Femur (tissue), 1 donor: ENCODE data around the gene FLII.
"Not testable (repeated sequence)": the region's sequence is repeated elsewhere in the genome, so short reads cannot be mapped to it uniquely, and the experiment has no call there.

Experiments
- DNase-seq: peaks from one replicate; pipeline ENCODE4 v3.0.0-alpha.2; 2017

FLII gene

DNA sequence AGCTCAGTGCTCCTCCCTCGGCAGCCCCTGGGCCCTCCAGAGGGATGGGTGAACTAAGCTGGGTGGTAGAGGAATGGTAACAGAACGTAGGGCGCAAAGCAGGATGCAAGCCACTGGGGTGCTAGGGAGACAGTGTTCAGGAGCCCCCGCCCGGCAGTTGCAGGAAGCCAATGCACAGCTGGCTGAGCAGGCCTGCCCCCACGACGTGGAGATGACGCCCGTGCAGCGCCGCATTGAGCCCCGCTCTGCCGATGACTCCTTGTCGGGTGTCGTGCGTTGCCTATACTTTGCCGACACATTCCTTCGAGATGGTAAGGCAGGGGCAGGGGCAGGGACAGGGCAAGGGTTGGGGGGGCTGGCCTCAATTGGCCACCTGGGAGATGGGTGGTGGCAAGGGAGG lies 20.2 kb downstream of the FLII start:
- DNase-seq = no peak

DNA sequence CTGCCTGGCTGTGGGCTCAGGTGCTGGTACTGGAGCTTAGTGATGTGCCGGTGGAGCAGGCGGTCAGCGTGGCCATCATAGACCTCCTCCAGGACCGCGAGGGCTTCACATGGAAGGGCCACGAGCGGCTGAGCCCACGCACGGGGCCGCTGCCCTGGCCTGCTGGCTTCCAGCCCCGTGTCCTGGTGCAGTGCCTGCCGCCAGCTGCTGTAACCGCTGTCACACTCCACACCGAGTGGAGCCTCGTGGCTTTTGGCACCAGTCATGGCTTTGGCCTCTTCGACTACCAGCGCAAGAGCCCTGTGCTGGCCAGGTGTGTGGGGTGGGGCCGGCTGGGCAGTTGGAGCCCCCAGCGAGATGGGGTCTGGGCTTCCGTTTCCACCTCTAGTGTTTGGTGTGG lies 21.1 kb downstream of the FLII start:
- no peak for DNase-seq

DNA sequence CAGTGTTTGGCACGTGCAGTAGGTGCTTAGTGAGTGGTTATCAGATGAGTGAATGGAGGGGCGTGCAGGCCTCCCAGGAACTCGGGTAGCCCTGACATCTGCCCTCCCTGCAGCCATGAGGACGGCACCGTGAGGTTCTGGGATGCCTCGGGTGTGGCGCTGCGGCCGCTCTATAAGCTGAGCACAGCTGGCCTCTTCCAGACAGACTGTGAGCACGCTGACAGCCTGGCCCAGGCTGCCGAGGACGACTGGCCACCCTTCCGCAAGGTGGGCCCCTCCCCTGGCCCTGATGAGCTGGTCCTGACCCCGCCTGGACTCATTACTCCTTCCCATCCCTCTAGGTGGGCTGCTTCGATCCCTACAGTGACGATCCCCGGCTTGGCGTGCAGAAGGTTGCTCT lies 22.0 kb downstream of the FLII start:
- no peak for DNase-seq

DNA sequence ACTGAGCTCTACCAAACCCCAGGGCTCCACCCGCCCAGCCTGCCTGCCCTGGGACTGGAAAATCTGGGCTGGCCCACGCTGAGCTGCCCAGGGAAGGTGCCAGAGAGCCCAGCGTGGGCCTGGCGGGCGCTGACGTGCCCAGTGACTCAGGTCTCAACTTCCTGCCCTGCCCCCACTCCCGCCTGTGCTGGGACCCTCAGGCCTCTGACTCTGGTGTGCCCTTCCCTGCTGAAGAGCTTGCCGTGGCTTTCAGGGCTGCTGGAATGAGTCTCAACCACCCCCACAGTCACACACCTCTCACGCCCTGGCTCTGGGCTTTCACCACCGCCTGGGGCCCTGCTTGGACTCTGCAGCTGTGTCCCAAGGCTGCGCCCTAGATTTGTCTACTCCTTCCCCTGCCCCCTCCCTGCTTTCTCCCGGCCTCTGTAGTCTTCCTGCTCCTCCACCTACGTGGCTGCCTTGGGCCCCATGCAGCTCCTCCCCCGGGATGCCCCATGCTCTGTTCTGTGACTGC lies 22.7 kb downstream of the FLII start:
- no peak for DNase-seq

DNA sequence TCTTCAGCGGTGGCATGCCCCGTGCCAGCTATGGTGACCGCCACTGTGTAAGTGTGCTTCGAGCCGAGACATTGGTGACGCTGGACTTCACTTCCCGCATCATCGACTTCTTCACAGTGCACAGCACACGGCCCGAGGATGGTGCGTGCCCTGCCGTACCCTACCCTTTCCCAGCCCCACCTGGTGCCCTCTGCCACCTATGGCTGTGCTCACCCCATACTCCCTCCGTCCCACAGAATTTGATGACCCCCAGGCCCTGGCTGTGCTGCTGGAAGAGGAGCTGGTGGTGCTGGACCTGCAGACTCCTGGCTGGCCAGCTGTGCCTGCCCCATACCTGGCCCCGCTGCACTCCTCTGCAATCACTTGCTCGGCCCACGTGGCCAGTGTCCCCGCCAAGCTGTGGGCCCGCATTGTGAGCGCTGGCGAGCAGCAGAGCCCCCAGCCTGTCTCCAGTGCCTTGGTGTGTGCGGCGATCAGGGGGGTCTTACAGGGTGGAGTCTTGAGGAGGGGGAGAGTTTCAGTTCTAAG lies 23.6 kb downstream of the FLII start:
- DNase-seq = no peak

DNA sequence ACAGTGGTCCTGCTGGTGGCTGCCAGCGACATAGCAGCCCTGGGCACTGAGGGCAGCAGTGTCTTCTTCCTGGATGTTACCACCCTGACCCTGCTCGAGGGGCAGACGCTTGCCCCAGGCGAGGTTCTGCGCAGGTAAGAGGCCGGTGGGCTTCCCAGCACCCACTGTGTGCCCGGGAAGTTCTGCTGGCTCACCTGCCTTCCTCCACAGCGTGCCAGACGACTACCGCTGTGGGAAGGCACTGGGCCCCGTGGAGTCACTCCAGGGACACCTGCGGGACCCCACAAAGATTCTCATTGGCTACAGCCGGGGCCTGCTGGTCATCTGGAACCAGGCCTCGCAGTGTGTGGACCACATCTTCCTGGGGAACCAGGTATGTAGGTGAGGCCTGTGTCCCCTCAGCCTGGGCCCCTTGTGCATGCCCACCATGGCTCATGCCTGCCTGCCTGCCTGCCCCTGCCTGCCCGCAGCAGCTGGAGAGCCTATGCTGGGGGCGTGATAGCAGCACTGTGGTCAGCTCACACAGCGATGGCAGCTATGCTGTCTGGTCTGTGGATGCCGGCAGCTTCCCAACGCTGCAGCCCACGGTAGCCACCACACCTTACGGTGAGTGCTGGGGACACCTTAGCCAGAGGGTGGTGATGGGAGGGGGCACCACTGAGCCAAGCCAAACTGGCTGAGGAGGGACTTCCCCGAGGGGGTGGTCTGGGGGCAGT lies 24.6 kb downstream of the FLII start:
- no peak for DNase-seq

DNA sequence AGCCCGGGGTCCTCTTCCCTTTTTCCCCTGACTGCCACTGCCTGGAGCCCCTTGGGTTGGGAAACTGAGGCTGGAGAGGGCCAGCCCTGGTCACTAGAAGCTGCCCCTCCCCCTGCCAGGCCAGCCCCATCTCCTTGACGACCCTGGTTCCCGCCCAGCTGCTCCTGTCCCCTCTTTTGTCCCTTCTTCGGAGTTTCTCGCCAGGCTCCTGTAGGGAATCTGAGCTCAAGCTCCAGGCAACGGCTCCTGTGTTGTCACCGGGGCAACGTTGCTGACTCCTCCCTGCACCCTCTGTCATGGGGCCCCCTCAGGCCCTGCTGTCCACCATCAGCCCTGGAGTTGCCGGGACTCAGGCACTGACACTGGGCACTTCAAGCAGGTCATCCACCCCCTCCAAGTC lies 27.4 kb downstream of the FLII start:
- DNase-seq = no peak

DNA sequence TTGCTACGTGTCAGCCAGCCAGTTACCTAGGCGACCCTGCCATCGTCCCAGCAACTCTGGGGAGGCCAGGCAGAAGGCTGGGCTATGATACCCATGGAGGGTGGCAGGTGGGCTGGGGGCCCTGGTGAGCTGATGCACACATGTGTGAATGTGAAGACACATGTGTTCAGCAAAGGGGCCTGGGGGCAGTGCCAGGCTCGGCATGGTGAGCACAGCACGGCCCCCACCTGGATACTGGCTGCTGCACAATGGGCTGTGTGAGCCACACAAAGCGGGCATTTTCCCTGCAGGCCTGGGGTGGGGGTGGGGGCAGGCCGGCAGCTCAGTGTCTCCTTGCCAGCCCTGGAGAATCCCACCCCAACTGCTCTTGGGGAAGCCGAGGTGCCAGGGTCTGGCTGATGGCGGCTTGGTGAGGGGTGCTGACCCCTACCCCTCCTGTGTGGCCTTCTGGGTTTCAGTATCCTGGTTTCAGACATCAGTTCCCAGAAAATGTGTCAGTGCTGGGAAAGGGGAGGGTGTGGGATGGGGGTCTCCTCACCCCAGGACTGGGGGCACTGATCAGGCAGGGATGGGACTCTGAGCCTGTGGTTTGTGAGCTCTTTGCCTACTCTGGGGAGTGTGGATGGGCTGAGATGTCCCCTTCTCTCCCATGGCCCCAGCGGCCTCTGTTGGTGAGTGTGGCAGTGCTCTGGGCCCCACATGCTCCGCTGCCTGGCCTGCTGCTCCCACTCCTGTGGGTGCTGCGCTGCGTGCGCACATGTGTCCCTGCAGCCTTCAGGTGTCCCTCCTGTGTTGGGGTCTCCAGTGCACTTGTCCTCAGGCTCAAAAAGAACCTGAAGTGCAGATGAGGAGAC lies 28.0 kb downstream of the FLII start:
- DNase-seq = no peak

DNA sequence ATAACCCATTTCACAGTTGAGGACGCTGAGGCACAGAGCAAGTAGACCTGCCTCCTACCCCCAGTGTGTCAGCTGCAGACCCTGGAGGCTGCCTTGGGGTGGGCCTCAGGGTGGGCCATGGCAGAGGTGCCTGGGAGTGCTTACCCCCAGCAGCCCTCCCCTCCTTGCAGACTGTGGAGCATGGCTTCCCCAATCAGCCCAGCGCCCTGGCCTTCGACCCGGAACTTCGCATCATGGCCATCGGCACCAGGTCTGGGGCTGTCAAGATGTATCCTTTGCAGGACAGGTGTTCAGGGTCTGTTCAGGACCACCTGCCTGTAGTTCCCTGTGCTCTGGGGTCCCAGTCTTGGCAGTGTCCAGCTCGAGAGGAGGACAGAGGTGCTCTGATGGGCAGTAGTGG lies 28.8 kb downstream of the FLII start:
- no peak for DNase-seq

DNA sequence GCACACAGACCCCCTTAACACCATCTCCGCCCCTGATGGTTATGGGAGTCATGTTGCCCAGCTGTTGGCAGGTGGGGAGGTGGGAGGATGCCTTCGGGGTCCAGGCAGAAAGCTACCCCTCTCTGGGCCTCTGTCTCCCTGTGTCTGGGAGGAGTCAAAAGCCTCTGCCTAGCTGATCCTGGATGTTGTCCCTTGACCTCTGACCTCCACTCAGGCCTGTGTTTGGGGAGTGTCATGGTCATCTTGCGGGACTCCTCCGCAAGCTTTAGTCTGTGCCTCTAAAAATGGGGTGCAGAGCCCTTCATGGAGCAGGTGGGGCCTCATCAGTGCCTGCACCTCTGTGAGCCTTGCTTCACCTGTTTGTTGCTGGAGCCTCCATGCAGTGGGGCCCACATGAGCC lies 29.3 kb downstream of the FLII start:
- no peak for DNase-seq

DNA sequence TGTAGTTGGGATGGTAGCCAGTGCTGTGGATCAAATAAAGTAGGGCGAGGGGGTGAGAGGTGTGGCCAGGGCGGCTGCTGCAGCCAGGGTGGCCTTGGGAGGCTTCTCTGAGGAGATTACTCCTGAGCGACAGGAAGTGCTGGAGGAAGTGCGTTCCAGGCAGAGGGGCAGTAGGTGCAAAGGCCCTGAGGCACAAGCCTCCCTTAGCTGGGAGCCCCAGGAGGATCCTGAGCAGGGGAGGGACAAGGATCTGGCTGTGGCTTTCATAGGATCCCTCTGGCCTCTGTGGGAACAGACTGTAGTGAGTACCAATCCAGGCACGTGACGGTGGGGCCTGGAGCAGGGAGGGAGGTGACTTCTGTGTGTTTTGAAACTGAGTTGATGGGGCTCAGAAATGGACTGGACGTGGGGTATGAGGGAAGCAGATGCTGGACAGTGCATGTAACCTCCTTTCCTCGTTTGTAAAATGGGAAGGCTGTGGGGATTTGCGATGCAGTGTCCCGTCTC lies 30.3 kb downstream of the FLII start:
- DNase-seq = no peak

DNA sequence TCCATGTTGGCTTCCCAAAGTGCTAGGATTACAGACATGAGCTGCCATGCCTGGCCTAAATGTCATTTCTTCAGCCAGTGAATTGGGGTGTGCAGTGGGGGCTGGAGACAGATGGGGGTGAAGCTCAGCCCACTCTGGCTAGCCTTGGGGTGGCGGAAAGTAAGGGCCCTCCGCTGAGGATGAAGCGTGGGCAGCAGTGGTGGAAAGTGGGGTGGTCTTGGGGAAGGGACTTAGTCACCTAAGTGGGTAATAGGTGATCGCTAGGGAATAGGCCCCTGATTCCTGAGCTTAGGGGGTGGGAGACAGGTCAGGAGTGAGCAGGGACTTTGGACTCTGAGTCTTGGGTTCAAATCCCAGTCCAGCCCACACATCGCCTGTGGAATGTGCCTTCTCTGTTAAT lies 30.9 kb downstream of the FLII start:
- DNase-seq = no peak

DNA sequence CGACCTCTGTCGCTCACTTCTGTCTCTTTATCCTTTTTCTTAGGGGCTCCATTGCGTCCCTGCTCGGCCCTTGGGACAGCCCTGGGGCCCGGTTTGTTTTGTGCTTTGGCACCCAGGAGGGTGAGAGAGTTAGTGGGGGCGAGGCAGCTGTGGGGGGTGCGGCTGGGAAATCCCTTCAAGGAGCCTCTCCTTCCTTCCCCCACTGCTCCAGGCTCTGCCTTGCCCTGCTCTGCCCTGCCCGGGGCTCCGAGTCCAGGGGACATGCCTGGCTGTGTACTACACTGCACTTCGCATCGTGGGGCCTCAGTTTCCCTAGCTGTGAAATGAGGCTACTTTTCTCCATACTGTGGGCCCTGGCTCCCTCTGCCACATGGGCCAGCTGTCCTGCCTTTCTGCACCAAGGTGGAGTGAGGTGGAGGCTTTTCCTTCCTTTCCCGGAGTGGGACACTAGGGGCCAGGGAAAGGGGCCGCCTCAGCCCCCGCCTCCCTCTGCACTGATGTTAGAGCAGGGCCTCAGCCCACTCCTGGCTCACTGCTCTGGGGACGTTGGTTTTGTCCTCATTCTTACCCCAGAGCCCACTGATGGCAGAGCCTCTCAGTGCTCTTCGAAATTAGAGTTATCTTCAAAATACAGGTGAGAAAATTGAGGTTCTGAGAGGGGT lies 32.1 kb downstream of the FLII start:
- peak; percentile 39 for DNase-seq

DNA sequence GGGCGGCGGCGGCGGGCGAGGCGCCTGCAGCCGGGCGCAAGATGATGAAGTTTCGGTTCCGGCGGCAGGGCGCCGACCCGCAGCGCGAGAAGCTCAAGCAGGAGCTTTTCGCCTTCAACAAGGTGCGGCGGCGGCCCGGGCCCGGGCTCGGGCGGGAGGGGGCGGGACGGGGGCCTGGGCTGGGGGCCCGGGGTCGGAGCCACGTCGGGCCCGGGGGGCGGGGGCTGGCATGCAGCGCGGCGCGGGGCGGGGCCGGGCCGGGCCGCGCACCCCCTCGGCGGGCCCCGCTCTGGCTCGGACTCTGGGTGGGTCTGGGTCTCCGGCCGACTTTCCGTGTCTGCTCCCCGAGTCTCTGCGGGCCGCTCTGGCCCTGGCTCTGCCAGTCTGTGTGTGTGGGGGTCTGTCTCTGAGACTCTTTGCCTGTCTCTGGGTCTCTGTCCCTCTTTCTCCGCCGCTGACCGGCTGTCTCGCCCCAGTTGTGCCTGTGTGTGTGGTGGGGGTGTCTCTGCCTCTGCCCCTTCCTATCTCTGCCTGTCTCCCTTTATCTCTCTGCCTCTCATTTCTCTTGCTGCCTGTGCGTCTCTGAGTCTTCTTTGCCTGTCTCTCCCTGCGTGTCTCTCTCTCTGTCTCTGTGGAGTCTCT lies 32.8 kb downstream of the FLII start:
- DNase-seq = peak; percentile 73

DNA sequence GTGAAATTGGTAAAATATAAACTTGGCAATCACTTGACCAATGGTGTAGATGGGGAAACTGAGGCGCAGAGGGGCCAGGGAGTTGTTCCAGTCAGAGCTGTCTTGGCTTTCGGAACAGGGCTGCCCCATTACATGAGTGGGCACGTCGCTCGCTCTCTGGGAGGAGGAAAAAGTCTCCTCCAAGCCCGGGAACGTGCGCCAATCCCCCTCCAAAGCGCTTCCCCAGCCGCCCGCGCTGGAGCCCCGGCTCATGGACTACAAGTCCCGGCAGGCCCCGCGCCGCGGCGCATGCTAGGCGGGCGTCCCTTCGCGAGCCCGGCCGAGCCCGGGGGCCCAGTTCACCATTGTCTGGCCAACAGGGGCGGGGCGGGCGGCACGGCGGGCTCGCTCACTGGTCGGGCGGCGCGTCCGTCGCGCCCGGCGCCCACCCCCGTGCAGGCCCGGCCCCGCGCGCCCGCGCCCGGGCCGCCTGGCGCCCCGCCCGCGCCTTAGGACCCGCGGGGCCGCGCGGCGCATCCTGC lies 33.4 kb downstream of the FLII start, which contains the start of gene LLGL1:
LLGL1 (plus strand) TSS at position 515 of the 521 bp plus-strand sequence. CDS start 48 bp downstream, outside the sequence.
- DNase-seq = peak; percentile 98

DNA sequence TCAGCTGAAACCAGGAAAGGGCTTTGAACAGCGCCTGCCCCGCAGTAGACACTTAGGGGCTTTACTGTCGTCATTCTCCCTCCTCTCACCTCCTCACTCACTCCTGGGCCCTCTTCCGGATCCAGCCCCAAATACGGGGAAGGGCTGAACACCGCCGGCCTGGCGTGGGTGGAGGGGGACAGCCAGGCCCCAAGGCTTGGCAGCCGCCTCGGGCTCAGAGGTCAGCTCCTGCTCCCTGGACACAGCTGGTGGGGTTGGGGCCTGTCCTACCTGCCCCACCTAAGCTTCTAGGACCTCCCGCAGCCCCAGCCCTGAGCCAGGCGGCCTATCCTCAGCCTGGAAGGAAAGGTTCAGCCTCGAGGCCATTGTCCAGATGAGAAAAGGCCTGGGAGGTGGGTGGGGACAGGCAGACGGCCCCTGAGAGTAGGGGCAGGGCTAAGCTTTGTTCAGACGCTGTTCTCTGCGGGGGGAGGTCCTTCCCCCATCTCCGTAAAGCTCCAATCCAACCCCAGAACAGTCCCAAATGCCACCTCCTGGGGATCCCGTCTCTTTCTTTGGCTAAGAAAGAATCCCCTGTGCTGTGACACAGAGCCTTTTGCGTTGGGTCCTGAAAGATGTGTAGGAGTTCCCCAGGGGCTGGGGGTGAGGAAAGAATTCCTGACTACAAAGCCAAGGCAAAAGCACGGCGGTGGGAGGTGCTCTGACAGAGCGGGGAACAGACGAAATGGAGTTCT lies 34.0 kb downstream of the FLII start:
- DNase-seq = peak; percentile 72

DNA sequence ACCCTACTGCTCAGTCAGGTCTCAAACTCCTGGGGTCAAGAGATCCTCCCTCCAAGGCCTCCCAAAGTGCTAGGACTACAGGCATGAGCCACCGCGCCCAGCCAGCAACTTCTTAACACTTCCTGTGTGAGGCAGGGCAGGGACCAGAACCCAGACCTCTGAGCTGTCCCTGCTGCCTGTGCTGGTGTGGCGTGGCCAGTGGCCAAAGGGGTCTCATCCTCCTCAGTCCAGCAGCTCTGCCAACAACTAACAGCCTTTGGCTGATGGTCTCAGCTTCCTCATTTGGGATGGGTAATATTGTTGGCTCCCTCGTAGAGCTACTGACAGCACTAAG lies 34.5 kb downstream of the FLII start:
- no peak for DNase-seq

DNA sequence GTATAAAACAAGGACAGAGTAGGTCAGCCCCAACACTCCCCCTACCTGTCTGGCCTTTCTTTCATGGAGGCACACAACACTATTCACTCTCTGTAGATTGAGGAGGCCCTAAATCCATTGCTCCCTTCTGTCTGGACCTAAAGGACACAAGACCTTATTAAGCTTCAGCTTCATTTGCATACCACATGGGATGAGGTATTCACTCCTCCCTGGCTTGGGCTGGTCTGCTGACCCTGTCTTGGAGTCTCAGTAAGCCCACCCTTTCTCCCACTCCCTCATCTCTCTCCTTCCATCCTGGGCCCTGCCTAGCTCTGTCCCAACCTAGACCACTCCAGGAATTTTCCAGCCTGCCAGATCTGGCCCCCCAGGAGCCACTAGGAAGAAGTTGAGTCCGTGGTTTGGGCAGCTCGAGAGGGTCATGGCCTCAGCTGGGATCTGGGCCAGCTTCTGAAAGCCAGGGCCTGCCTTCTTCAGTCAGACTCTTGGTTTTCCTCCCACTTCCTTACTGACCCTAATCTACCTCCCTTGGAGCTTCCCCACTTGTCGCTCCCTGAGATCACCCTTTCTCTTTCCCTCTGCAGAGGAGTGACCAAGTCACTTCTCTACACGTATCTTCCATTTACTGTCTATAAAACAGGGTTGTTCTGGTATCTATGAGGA lies 39.7 kb downstream of the FLII start:
- peak; percentile 55 for DNase-seq

DNA sequence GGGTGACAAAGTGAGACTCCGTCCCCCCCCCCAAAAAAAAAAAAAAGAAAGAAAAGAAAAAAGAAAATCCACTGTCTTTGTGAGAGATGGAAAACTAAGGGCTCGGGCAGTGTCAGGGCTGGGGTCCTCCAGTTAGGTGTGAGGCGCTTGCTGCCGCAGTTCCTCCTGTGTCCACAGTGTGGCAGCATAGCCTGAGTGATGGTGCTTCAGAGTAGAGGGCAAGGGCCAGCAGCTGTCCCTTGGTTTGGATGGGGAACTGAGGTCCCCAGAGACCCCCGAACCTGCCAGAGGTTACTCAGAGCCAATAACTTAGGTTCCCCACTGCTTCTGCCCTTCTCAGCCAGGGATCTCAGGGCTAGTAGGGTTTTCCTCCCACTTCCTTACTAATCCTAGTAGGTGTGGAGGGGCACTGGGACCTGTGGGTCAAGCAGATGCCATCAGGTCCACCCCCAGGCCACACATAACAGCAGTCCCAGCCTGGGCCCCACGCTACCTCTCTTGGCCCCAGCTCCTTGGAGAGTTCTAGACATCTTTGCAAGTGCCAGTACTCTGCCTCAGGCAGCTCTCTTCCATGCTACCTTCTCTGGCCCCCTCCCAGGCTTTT lies 41.0 kb downstream of the FLII start:
- DNase-seq = peak; percentile 81

DNA sequence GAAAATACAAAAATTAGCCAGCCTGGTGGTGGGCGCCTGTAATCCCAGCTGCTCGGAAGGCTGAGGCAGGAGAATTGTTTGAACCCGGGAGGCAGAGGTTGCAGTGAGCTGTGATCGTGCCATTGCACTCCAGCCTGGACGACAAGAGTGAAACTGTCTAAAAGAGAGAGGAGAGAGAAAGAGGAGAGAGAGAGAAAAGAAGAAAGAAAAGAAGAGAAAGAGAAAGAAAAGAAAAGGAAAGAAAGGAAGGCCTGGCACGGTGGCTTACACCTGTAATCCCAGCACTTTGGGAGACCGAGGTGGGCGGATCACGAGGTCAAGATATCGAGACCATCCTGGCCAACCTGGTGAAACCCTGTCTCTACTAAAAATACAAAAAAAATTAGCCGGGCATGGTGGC lies 41.6 kb downstream of the FLII start:
- DNase-seq = not testable (repeated sequence)
